NCI-H1092 (cell line): ENCODE measurements around the gene GARNL3.

Experiments
- DNase-seq: peaks from one replicate; lab custom pipeline; 2025; lab: John Stamatoyannopoulos, UW

GARNL3 gene

GRCh38 chr9:127388037-127388855, 123.7 kb downstream of the GARNL3 start:
- no peak for DNase-seq

GRCh38 chr9:127388856-127389238, 124.3 kb downstream of the GARNL3 start:
- DNase-seq, result no peak

- DNase-seq, result no peak
Measured at GRCh38 chr9:127389381-127390247, 125.0 kb downstream of the GARNL3 start.

GRCh38 chr9:127390248-127390545, 125.6 kb downstream of the GARNL3 start:
- DNase-seq, result no peak

GRCh38 chr9:127390563-127390962, 126.0 kb downstream of the GARNL3 start:
- no peak for DNase-seq

- no peak for DNase-seq
Measured at GRCh38 chr9:127392166-127392565, 127.6 kb downstream of the GARNL3 start.

- no peak for DNase-seq
Measured at GRCh38 chr9:127392976-127393375, 128.4 kb downstream of the GARNL3 start.

- no peak for DNase-seq
Measured at GRCh38 chr9:127393645-127394044, 129.1 kb downstream of the GARNL3 start.

GRCh38 chr9:127395497-127396252, 131.1 kb downstream of the GARNL3 start:
- no peak for DNase-seq

- DNase-seq, result no peak
Measured at GRCh38 chr9:127396253-127396807, 131.8 kb downstream of the GARNL3 start.

GRCh38 chr9:127396808-127397645, 132.5 kb downstream of the GARNL3 start, which contains the start of gene SLC2A8:
SLC2A8 (plus strand) TSS chr9:127397169; CDS start chr9:127397231, 62 bp downstream.
- peak; percentile 99 for DNase-seq

- DNase-seq, result peak; percentile 6
Measured at GRCh38 chr9:127397646-127398274, 133.2 kb downstream of the GARNL3 start.

GRCh38 chr9:127398275-127398647, 133.7 kb downstream of the GARNL3 start:
- no peak for DNase-seq

- no peak for DNase-seq
Measured at GRCh38 chr9:127398715-127399400, 134.3 kb downstream of the GARNL3 start.

GRCh38 chr9:127399736-127400269, 135.2 kb downstream of the GARNL3 start:
- no peak for DNase-seq

GRCh38 chr9:127402401-127403090, 138.0 kb downstream of the GARNL3 start:
- no peak for DNase-seq

GRCh38 chr9:127403507-127404192, 139.1 kb downstream of the GARNL3 start:
- no peak for DNase-seq

GRCh38 chr9:127404631-127405030, 140.1 kb downstream of the GARNL3 start:
- no peak for DNase-seq
